HG03060 (cell line): ENCODE measurements around the gene NFYB.
"Not testable (repeated sequence)": the region's sequence is repeated elsewhere in the genome, so short reads cannot be mapped to it uniquely, and the experiment has no call there.

Experiments used
- ATAC-seq: cut with Tn5 transposase; IDR thresholded peaks from one replicate; pipeline ENCODE4 v1.9.1; 2021; ENCODE audit warnings: low read depth, moderate number of reproducible peaks; ENCODE audit not compliant: unreplicated experiment

The NFYB gene

GRCh38 chr12:104122298-104122697 lies 15.7 kb downstream of the NFYB start:
- ATAC-seq = no peak

GRCh38 chr12:104121001-104121400 lies 17.0 kb downstream of the NFYB start:
- no peak for ATAC-seq

- ATAC-seq = no peak
Observed at GRCh38 chr12:104115587-104115975, 22.4 kb downstream of the NFYB start.

- not testable (repeated sequence) for ATAC-seq
Observed at GRCh38 chr12:104114834-104115586, 23.0 kb downstream of the NFYB start.

GRCh38 chr12:104109446-104110271 lies 28.4 kb downstream of the NFYB start:
- no peak for ATAC-seq

- ATAC-seq = no peak
Observed at GRCh38 chr12:104108755-104109445, 29.1 kb downstream of the NFYB start.

GRCh38 chr12:104106965-104107364 lies 31.0 kb downstream of the NFYB start:
- ATAC-seq = no peak

GRCh38 chr12:104105461-104105860 lies 32.5 kb downstream of the NFYB start:
- ATAC-seq = no peak

GRCh38 chr12:104097954-104098353 lies 40.1 kb downstream of the NFYB start:
- ATAC-seq = no peak

GRCh38 chr12:104095289-104095688 lies 42.7 kb downstream of the NFYB start:
- no peak for ATAC-seq

- ATAC-seq = no peak
Observed at GRCh38 chr12:104094284-104094683, 43.7 kb downstream of the NFYB start.

- ATAC-seq = no peak
Observed at GRCh38 chr12:104091136-104091535, 46.9 kb downstream of the NFYB start.

- ATAC-seq = no peak
Observed at GRCh38 chr12:104090685-104091084, 47.3 kb downstream of the NFYB start.

- peak; percentile 85 for ATAC-seq
Observed at GRCh38 chr12:104083769-104084475, 54.1 kb downstream of the NFYB start.

GRCh38 chr12:104080764-104081163 lies 57.2 kb downstream of the NFYB start:
- no peak for ATAC-seq

- ATAC-seq = no peak
Observed at GRCh38 chr12:104079024-104079423, 59.0 kb downstream of the NFYB start.

- ATAC-seq = no peak
Observed at GRCh38 chr12:104073699-104074098, 64.3 kb downstream of the NFYB start.

GRCh38 chr12:104072099-104072498 lies 65.9 kb downstream of the NFYB start:
- ATAC-seq = no peak
